ENCODE measurements around the gene GRAMD4. TPM values are rescaled to one million over a fixed set of nuclear protein-coding genes. Genes with fewer than 3 reads are reported as not detected.

GRAMD4 gene
- total RNA-seq, 1 experiment from 2014 or later = 38.2 TPM

- Histone ChIP-seq H2AFZ (no peak overlapping the region), H3K9me2 (ENCODE audit: insufficient read depth) (no peaks in the 10 kb centered on the region), H3K9me3 (ENCODE audit: insufficient read depth, low read depth) (no peaks in the 10 kb centered on the region), H3K27me3 (ENCODE audit: insufficient read depth, low read depth) (no peaks in the 10 kb centered on the region), H3K36me3 (ENCODE audit: low read depth) (no peaks in the 10 kb centered on the region), H3K79me2 (ENCODE audit: low read depth) (no peaks in the 10 kb centered on the region), H3K4me3 (no peak overlapping the region), H3K27ac (no peak overlapping the region), H3K4me1 (replicated peaks; ENCODE audit: insufficient read depth) (no peaks in the 10 kb centered on the region), H3F3A (ENCODE audit: insufficient read depth, low read depth) (no peaks in the 10 kb centered on the region), H4K20me1 (ENCODE audit: insufficient read depth) (no peaks in the 10 kb centered on the region), H3K4me2 (no peak overlapping the region)
- DNase-seq = no peak
- ChIA-PET CTCF (no interaction called here), POLR2A (ENCODE audit: unreplicated experiment) (no interaction called here)
- BruUV-seq (replicated peaks) = no TSS peak
- TF ChIP-seq EZH2 (IDR thresholded peaks at IDR 0.05; ENCODE audit: low read depth) = no peak
- TF ChIP-seq, protein P1, sequence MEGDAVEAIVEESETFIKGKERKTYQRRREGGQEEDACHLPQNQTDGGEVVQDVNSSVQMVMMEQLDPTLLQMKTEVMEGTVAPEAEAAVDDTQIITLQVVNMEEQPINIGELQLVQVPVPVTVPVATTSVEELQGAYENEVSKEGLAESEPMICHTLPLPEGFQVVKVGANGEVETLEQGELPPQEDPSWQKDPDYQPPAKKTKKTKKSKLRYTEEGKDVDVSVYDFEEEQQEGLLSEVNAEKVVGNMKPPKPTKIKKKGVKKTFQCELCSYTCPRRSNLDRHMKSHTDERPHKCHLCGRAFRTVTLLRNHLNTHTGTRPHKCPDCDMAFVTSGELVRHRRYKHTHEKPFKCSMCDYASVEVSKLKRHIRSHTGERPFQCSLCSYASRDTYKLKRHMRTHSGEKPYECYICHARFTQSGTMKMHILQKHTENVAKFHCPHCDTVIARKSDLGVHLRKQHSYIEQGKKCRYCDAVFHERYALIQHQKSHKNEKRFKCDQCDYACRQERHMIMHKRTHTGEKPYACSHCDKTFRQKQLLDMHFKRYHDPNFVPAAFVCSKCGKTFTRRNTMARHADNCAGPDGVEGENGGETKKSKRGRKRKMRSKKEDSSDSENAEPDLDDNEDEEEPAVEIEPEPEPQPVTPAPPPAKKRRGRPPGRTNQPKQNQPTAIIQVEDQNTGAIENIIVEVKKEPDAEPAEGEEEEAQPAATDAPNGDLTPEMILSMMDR (conservative IDR thresholded peaks at IDR 0.05) = no peak
- intact Hi-C loops (cut with micrococcal nuclease; ENCODE audit: unreplicated experiment) = no loop called here
These were observed 88.7 kb downstream of the GRAMD4 start for GRCh38 chr22:46708766-46709330.

DNA sequence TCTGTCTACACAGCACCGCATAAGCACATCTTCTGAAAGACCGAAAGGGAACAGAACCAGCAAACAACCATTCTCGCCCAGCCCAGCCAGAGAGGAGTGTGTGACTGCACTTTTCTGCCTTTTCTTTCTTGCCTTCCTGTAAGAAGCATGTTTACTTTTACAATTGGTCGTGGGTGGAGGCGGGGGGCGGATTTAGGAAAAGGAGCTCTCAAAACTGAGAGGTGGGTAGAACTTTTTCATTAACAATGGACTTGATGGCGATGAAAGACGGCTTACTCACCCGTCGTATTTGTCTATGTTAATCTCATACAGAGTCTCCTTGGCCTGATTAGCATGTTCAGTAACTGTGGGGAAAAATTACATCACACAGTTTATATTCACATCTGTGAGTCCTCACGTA lies 90.6 kb downstream of the GRAMD4 start:
- no peaks in the 10 kb centered on the region for H4K20me1 ChIP-seq (ENCODE audit: insufficient read depth)
- no peaks in the 10 kb centered on the region for H3K27me3 ChIP-seq (ENCODE audit: insufficient read depth, low read depth)
- BruUV-seq (replicated peaks) = no TSS peak
- no peaks in the 10 kb centered on the region for H3K36me3 ChIP-seq (ENCODE audit: low read depth)
- ChIA-PET POLR2A (ENCODE audit: unreplicated experiment) (no interaction called here), CTCF (no interaction called here)
- no peaks in the 10 kb centered on the region for H3K9me2 ChIP-seq (ENCODE audit: insufficient read depth)
- H3K27ac ChIP-seq = no peak overlapping the region
- H3K79me2 ChIP-seq (ENCODE audit: low read depth) = no peaks in the 10 kb centered on the region
- no peak overlapping the region for H3K4me2 ChIP-seq
- H3K4me1 ChIP-seq (replicated peaks; ENCODE audit: insufficient read depth) = no peaks in the 10 kb centered on the region
- TF ChIP-seq, protein P1 (conservative IDR thresholded peaks at IDR 0.05) = no peak
- no peak for TF ChIP-seq EZH2 (IDR thresholded peaks at IDR 0.05; ENCODE audit: low read depth)
- no peak overlapping the region for H2AFZ ChIP-seq
- no peaks in the 10 kb centered on the region for H3F3A ChIP-seq (ENCODE audit: insufficient read depth, low read depth)
- intact Hi-C loops (cut with micrococcal nuclease; ENCODE audit: unreplicated experiment) = no loop called here
- H3K4me3 ChIP-seq = no peak overlapping the region
- H3K9me3 ChIP-seq (ENCODE audit: insufficient read depth, low read depth) = no peaks in the 10 kb centered on the region
- DNase-seq = no peak

DNA sequence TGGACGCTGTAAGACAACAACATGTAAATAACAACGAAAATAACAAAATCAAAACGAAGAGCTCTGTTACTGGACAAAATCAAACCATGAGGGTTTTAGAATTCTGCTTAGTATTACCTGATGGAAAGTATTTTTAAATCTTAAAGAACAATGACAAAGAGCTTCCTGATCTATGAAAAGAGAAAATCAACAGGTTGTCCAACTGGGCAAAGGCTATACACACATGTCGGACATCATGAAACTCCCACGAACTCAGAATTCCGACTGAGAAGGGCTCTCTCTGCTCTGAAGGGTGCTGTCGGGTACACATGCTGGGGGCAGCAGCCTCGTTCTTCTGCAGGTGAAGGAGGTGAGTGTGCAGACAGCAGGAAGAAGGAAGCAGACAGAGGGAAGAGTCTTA lies 92.1 kb downstream of the GRAMD4 start:
- Histone ChIP-seq H3F3A (ENCODE audit: insufficient read depth, low read depth) (no peaks in the 10 kb centered on the region), H3K4me2 (no peak overlapping the region), H3K9me2 (ENCODE audit: insufficient read depth) (no peaks in the 10 kb centered on the region), H3K4me3 (no peak overlapping the region), H3K27ac (no peak overlapping the region), H3K36me3 (ENCODE audit: low read depth) (no peaks in the 10 kb centered on the region), H3K79me2 (ENCODE audit: low read depth) (no peaks in the 10 kb centered on the region), H3K9me3 (ENCODE audit: insufficient read depth, low read depth) (no peaks in the 10 kb centered on the region), H3K4me1 (replicated peaks; ENCODE audit: insufficient read depth) (no peaks in the 10 kb centered on the region), H4K20me1 (ENCODE audit: insufficient read depth) (no peaks in the 10 kb centered on the region), H3K27me3 (ENCODE audit: insufficient read depth, low read depth) (no peaks in the 10 kb centered on the region), H2AFZ (no peak overlapping the region)
- no peak for DNase-seq
- POLR2A ChIA-PET (ENCODE audit: unreplicated experiment) = no interaction called here
- intact Hi-C loops (cut with micrococcal nuclease; ENCODE audit: unreplicated experiment) = no loop called here
- CTCF ChIA-PET = no interaction called here
- BruUV-seq (replicated peaks) = no TSS peak
- TF ChIP-seq, protein P1 (conservative IDR thresholded peaks at IDR 0.05) = no peak
